HG02973 (cell line): Measurements from ENCODE around the gene KRT3.

Experiments used
- ATAC-seq: cut with Tn5 transposase; IDR thresholded peaks from one replicate; pipeline ENCODE4 v1.9.1; 2021; ENCODE audit warnings: moderate library complexity; ENCODE audit not compliant: unreplicated experiment

Gene KRT3

GRCh38 chr12:52783563-52784316 is 12.2 kb downstream of the KRT3 start:
- ATAC-seq, result no peak

DNA sequence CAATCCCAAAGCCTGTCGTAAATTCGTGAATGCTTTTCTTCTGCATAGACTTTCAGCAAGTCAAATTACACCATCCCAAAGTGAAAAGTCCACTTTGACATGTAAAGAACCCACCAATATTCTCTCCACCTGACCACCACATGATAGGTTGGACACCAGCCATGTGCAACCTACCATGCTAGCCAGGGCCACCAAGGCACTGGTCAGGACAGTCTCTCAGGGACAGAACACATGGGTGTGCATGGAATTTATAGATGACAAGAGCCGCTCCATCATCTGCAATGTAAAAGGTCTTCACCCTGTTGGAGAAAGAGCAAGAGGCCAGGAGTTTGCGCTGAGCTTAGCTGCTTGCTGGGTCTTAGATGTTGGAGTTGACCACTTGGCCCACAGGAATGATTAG is 13.4 kb downstream of the KRT3 start:
- no peak for ATAC-seq

DNA sequence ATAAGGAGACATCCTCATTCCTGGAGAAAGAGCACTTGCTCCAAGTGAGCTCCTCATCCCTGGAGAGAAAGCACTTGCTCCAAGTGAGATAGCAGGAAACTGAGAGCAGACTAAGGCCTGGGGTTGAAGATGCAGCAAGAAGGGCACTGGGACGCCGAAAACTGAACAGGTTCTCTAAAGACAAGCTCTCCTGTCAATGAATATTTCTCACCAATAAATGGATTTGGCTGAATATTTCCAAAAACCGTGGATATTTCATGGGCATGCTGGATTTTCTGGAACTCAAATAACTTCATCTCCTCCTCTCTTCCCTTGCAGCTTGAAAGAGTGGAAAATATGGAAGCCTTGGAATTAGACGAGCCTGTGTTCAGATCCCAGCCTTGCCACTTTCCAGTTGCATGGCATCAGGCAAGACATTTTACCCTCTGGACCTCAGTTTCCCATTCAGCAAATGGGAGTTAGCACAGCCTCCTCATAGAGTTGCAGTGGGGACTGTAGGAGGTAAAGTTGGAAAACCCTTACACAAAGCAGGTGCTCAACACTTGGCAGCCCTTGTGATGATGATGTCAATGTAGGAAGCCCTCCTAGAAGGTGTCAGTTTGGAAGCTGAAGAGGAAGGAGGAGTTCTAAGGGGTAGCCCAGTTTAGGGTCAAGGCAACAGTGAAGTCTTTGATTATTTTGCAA is 14.4 kb downstream of the KRT3 start:
- ATAC-seq, result no peak

GRCh38 chr12:52779914-52780313 is 16.0 kb downstream of the KRT3 start:
- ATAC-seq, result no peak

GRCh38 chr12:52778833-52779232 is 17.1 kb downstream of the KRT3 start:
- no peak for ATAC-seq

DNA sequence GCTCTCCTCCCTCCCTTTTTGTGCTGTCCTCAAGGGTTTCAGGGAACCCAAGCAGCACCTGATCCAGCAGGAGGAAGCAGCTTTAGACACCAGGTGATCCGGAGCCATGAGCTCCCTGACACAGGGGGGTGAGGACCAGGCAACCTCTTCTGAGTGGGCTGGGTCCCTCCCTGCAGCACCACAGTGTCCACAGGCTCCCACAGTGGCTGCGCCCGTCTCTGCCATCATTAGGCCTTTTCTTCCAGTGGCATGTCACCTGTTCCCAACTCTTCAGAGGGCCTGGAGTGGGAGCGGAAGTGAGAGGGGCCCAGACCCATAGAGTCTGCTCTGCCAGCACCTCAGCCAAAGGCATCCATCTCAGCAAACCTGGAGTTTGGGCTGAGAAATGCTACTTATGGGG is 18.4 kb downstream of the KRT3 start:
- ATAC-seq, result no peak

- no peak for ATAC-seq
Measured at GRCh38 chr12:52776913-52777395, 19.0 kb downstream of the KRT3 start, which contains the start of gene KRT76. TSS of gene KRT76 (minus strand) at chr12:52777345. CDS start at chr12:52777291, 54 bp downstream.

- ATAC-seq, result no peak
Measured at GRCh38 chr12:52776435-52776834, 19.5 kb downstream of the KRT3 start.

DNA sequence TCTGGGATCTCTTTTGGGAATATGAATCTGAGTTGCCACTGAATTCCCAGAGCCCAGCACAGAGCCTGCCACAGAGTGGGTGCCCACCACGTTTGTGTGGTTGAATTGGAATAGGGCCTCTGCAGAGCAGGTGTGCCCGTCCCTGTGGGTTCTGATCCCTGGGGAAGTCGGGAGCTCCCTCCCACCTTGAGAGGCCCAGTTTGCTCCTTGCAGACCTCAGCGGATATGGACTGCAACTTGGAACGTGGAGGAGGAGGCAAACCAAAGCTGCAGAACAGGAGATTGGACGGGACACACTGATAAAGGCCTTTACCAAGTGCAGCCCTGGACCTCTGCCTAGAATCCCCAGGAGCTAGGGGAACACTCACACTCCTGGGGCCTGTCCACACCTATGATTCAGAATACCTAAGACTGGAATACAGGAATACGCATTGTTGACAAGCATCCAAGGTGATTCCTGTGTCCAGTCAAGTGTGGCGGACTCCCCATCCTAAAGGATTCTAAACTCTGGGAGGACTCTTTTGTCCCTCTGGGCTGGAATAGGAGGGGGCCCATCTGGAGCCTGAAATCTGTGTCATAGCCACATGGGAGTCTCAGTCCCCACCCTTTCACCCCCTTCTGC is 21.2 kb downstream of the KRT3 start:
- no peak for ATAC-seq

- ATAC-seq, result no peak
Measured at GRCh38 chr12:52772772-52773171, 23.1 kb downstream of the KRT3 start.

- ATAC-seq, result no peak
Measured at GRCh38 chr12:52772188-52772587, 23.7 kb downstream of the KRT3 start.

DNA sequence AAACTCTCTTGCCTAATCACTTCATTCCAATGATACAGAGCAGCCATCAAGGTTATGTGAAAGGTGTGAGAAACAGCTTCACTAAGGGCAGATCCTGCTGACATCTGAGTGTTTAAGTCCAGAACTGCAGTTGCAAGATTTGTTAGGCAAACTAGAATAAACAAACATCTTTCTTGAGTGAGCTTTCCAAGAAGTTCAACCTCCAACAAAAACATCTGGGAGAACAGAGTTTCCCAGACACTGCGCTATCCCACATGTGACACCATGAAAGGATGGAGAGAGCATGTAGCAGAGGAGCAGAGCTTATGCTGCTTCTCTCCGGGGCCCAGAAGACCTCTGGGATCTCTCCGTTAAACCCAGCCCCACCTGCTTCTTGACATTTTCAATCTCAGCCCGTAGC is 24.4 kb downstream of the KRT3 start:
- no peak for ATAC-seq

GRCh38 chr12:52771088-52771487 is 24.8 kb downstream of the KRT3 start:
- no peak for ATAC-seq

DNA sequence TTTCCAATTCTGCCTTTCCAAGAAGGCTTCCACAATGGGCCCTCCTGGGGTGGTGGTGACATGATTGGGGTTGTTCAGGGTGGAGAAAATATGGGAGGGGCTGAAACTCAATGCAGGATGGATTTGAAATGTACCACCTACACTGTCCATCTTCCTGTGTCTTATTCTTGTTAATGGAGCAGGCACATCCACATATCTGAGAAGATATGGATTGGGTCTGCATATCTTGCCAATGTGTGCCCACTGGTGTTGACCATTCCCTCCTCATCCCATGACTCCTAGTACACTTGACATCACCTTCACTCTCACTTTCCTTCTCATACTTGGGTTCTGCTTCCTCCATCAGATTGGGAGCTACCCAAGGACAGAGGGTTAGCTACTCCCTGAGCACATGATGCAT is 26.0 kb downstream of the KRT3 start:
- no peak for ATAC-seq

GRCh38 chr12:52769354-52769753 is 26.6 kb downstream of the KRT3 start:
- ATAC-seq, result no peak

GRCh38 chr12:52768479-52769200 is 27.3 kb downstream of the KRT3 start:
- no peak for ATAC-seq

DNA sequence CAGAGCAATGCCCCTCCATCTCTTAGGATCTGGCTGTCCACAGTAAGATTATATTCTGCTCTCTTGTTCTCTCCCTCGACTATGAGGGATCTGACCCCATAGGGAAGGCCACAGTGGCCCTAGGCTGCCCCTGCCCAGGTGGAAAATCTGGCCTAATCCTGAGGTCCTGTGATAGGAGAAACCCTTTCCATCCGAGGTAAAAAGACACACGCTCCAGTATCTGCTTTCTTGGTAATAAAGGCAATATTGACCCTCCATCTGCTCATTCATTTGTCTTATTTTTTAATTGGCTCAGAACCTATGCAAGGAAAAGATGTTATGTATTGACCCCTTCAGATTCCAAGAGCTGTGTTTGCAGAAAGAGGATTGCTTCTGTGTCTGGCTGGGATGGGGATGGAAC is 28.5 kb downstream of the KRT3 start:
- ATAC-seq, result no peak

- ATAC-seq, result no peak
Measured at GRCh38 chr12:52767020-52767379, 28.9 kb downstream of the KRT3 start.

DNA sequence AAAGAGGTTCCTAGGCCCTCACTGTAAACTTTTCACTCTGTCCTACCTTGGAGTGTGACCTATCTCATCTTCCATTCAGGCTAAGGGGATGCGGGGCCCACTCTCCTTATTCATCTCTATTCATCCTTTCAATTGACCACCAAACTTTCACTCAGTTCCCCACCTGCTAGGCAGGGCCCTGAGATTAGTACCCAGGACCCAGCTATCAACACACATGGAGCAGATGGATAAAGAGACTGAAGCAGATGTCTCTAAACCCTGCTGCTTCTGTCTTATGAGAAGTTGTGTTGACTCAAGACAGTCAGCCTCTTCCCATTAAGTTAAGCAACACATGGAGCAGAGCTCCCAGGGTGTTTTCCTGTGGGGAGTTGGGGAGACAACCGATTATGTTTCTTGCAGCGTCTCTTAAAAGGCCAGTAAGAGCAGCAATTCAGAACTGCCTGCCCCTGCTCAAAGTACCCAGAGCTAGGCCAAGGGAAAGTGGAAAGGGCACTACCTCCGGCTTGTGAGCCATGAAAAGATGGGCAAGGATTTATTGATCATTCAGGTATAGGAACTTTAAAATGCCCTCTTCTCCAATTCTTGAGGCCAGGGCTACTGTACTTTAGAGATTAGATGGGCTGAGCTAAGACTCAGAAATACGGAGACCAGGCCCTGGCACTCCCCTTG is 29.4 kb downstream of the KRT3 start:
- no peak for ATAC-seq

GRCh38 chr12:52765702-52766101 is 30.2 kb downstream of the KRT3 start:
- no peak for ATAC-seq

- no peak for ATAC-seq
Measured at GRCh38 chr12:52763991-52764390, 31.9 kb downstream of the KRT3 start.
